Esophagus muscularis mucosa (tissue), 4 donors: ENCODE data around the gene MAP3K1.

ENCODE experiments used
- CTCF ChIP-seq, 3 experiments: fragments of 200-600 bp in 2 of 3; fragments of 450-650 bp in 1 of 3; sonication (generic) in 2 of 3; IDR thresholded peaks; one replicate each; pipeline ENCODE4 v1.5.1; 2017 to 2019; ENCODE audit warnings: antibody characterized with exemption in 3 of 3, mild to moderate bottlenecking in 2 of 3, moderate library complexity in 1 of 3
- EP300 ChIP-seq: sonication (generic); formaldehyde crosslinking; IDR thresholded peaks from one replicate; pipeline ENCODE4 v1.6.1; 2017; ENCODE audit warnings: antibody characterized with exemption
- POLR2A ChIP-seq: fragments of 450-650 bp; IDR thresholded peaks from one replicate; pipeline ENCODE4 v1.6.1; 2017; ENCODE audit warnings: antibody characterized with exemption, moderate library complexity, mild to moderate bottlenecking, low read depth
- POLR2AphosphoS5 ChIP-seq, 2 donors: sonication (generic); formaldehyde crosslinking; IDR thresholded peaks; one replicate each; pipeline ENCODE4 v1.6.1; 2017; ENCODE audit warnings: antibody characterized with exemption in 2 of 2

- no peak for TF ChIP-seq POLR2A
- no peak for TF ChIP-seq CTCF (IDR thresholded peaks at IDR 0.05)
- no peak for TF ChIP-seq POLR2AphosphoS5 (IDR thresholded peaks at IDR 0.05)
- no peak for TF ChIP-seq EP300
These were observed 45.3 kb upstream of the MAP3K1 start for GRCh38 chr5:56769875-56770604.
